A673 (cell line): ENCODE measurements around the gene FAM3B. TPM values are rescaled to one million over a fixed set of nuclear protein-coding genes. Genes with fewer than 3 reads are reported as not detected.

ENCODE experiments used
- BruUV-seq: library from RNA; stranded (reverse); fragments of 400-500 nt; replicated peaks from 2 replicates; lab custom pipeline; 2021; lab: Mats Ljungman, UMichigan
- CTCF ChIA-PET: fragments of 300-600 bp; sonication (Branson Sonifier 250); formaldehyde crosslinking; loops from one replicate; lab custom pipeline; 2022; ENCODE audit warnings: antibody characterized with exemption; lab: Charles Lee
- POLR2A ChIA-PET: fragments of 300-600 bp; sonication (Branson Sonifier 250); formaldehyde crosslinking; loops from one replicate; lab custom pipeline; 2022; ENCODE audit warnings: antibody characterized with exemption; ENCODE audit not compliant: low non-redundant PET; lab: Charles Lee
- DNase-seq: peaks from one replicate; pipeline ENCODE4 v3.0.0-alpha.2; 2015; ENCODE audit warnings: low spot score
- H3K27ac ChIP-seq: fragments of 200-600 bp; sonication (generic); 2 replicates; pipeline ENCODE4 v1.5.1; 2016; ENCODE audit warnings: mixed run types, low read depth, mild to moderate bottlenecking, mixed read lengths, antibody characterized with exemption, low read length; ENCODE audit not compliant: poor library complexity, severe bottlenecking
- H3K27me3 ChIP-seq: fragments of 200-600 bp; sonication (generic); replicated peaks from 2 replicates; pipeline ENCODE4 v1.6.1; 2017; ENCODE audit warnings: mixed run types, low read depth, mild to moderate bottlenecking, mixed read lengths, antibody characterized with exemption, low read length; ENCODE audit not compliant: insufficient read depth, poor library complexity
- H3K36me3 ChIP-seq: fragments of 200-600 bp; sonication (generic); 2 replicates; pipeline ENCODE4 v1.6.1; 2016; ENCODE audit warnings: mixed run types, mild to moderate bottlenecking, mixed read lengths, antibody characterized with exemption, low read length; ENCODE audit not compliant: insufficient read depth, poor library complexity, severe bottlenecking
- H3K4me1 ChIP-seq: fragments of 200-600 bp; sonication (generic); 2 replicates; pipeline ENCODE4 v1.6.1; 2017; ENCODE audit warnings: mixed run types, mild to moderate bottlenecking, mixed read lengths, antibody characterized with exemption, low read length; ENCODE audit not compliant: insufficient read depth, poor library complexity, severe bottlenecking
- H3K4me3 ChIP-seq: fragments of 200-600 bp; sonication (generic); 2 replicates; pipeline ENCODE4 v1.5.1; 2016; ENCODE audit warnings: low read depth, mixed run types, mild to moderate bottlenecking, mixed read lengths, low read length; ENCODE audit not compliant: poor library complexity, severe bottlenecking
- H3K9me3 ChIP-seq: fragments of 200-600 bp; sonication (generic); 2 replicates; pipeline ENCODE4 v1.6.1; 2016; ENCODE audit warnings: mixed run types, low read depth, mild to moderate bottlenecking, mixed read lengths, antibody characterized with exemption, low read length; ENCODE audit not compliant: poor library complexity, severe bottlenecking
- CTCF ChIP-seq: fragments of 300-800, 200-600 bp; sonication (generic); conservative IDR thresholded peaks from 2 replicates; pipeline ENCODE4 v1.5.1; 2017; ENCODE audit warnings: low read depth, mild to moderate bottlenecking, antibody characterized with exemption, low read length, moderate library complexity, mixed read lengths
- EZH2 ChIP-seq: fragments of 200-600 bp; sonication (generic); IDR thresholded peaks from 2 replicates; pipeline ENCODE4 v1.6.1; 2017; ENCODE audit warnings: borderline replicate concordance, low read depth, mild to moderate bottlenecking, mixed read lengths, antibody characterized with exemption, low read length; ENCODE audit not compliant: poor library complexity, severe bottlenecking
- intact Hi-C: fragments of 100-400 bp; cut with micrococcal nuclease; formaldehyde crosslinking; loops from one replicate; pipeline ENCODE4 v1.10.0; 2022; ENCODE audit not compliant: unreplicated experiment
- total RNA-seq: library from RNA; stranded (reverse); gene quantifications from 2 replicates; pipeline ENCODE4 v1.2.3, GENCODE V29; 2021

The FAM3B gene
- total RNA-seq, 1 experiment from 2014 or later = not detected

- ChIA-PET CTCF (interaction anchor here (1.4 to 1.5 kb wide), 2 partner anchors 178 to 835 kb away, joined by 3 to 10 read pairs; no protein-coding TSS in a partner anchor), POLR2A (no interaction called here)
- Histone ChIP-seq H3K4me3 (no peak overlapping the region), H3K36me3 (no peaks in the 10 kb centered on the region), H3K27ac (no peak overlapping the region), H3K27me3 (no peaks in the 10 kb centered on the region), H3K4me1 (no peaks in the 10 kb centered on the region), H3K9me3 (no peaks in the 10 kb centered on the region)
- TF ChIP-seq EZH2 (no peak), CTCF (no peak)
- DNase-seq = no peak
- BruUV-seq = no TSS peak
- intact Hi-C loops = loop anchor here (2.0 to 5.0 kb wide), 4 partner anchors 178 to 835 kb away; no protein-coding TSS in a partner anchor
These were observed 34.2 kb upstream of the FAM3B start for GRCh38 chr21:41282412-41282811.

- no peaks in the 10 kb centered on the region for H3K36me3 ChIP-seq
- peaks cover 4% of the 10 kb centered on the region for H3K27me3 ChIP-seq
- no TSS peak for BruUV-seq
- H3K27ac ChIP-seq = no peak overlapping the region
- no peaks in the 10 kb centered on the region for H3K9me3 ChIP-seq
- no peaks in the 10 kb centered on the region for H3K4me1 ChIP-seq
- peak; percentile 70 for DNase-seq
- CTCF ChIA-PET = interaction anchor here (0.5 to 1.5 kb wide), 10 partner anchors 86 to 834 kb away, joined by 3 to 10 read pairs (median 4); partner anchors contain the start of gene ZBTB21
- intact Hi-C loops = loop anchor here (2.0 to 5.0 kb wide), 4 partner anchors 177 to 834 kb away; no protein-coding TSS in a partner anchor
- TF ChIP-seq EZH2 (no peak), CTCF (peak; percentile 75)
- POLR2A ChIA-PET = no interaction called here
- no peak overlapping the region for H3K4me3 ChIP-seq
These were observed 33.3 kb upstream of the FAM3B start for GRCh38 chr21:41283211-41283818.

GRCh38 chr21:41289431-41289830 lies 27.2 kb upstream of the FAM3B start:
- DNase-seq = peak; percentile 30
- no TSS peak for BruUV-seq

More at GRCh38 chr21:41289431-41289830, 27.2 kb upstream of the FAM3B start:
- peaks cover 13% of the 10 kb centered on the region for H3K27me3 ChIP-seq
- H3K9me3 ChIP-seq = no peaks in the 10 kb centered on the region
- ChIA-PET POLR2A (no interaction called here), CTCF (no interaction called here)
- no peak overlapping the region for H3K27ac ChIP-seq
- no peaks in the 10 kb centered on the region for H3K4me1 ChIP-seq
- TF ChIP-seq CTCF (no peak), EZH2 (no peak)
- H3K4me3 ChIP-seq = no peak overlapping the region
- no peaks in the 10 kb centered on the region for H3K36me3 ChIP-seq
- intact Hi-C loops = no loop called here
